HCT116 (cell line): ENCODE measurements around the gene CENPP. TPM values are rescaled to one million over a fixed set of nuclear protein-coding genes. Genes with fewer than 3 reads are reported as not detected.

Source experiments
- ATAC-seq: fragments of 200-7000 bp; cut with Tn5 transposase; 2 replicates; pipeline ENCODE4 v1.9.1; 2020; ENCODE audit warnings: mild to moderate bottlenecking, moderate library complexity
- BruUV-seq: library from RNA; stranded (reverse); fragments of 400-500 nt; replicated peaks from 2 replicates; lab custom pipeline; 2021; lab: Mats Ljungman, UMichigan
- CTCF ChIA-PET: fragments of 300-600 bp; sonication (Branson Sonifier 250); formaldehyde crosslinking; loops from one replicate; lab custom pipeline; 2021; ENCODE audit warnings: antibody characterized with exemption; lab: Charles Lee
- POLR2A ChIA-PET: fragments of 300-600, 350-600 bp; sonication (Branson Sonifier 250); formaldehyde crosslinking; loops from one replicate; lab custom pipeline; 2021; ENCODE audit warnings: antibody characterized with exemption; lab: Charles Lee
- RAD21 ChIA-PET, 2 experiments: fragments of 300-600 bp; sonication (Branson Sonifier 250); formaldehyde crosslinking; loops; one replicate each; lab custom pipeline; 2023; ENCODE audit warnings: low total read pairs in 2 of 2; ENCODE audit not compliant: uncharacterized antibody in 2 of 2, unreplicated experiment in 2 of 2, low non-redundant PET in 1 of 2; lab: Charles Lee
- DNase-seq: peaks from one replicate; pipeline ENCODE4 v3.0.0-alpha.2; 2010; ENCODE audit warnings: low read depth, low spot score
- H2AFZ ChIP-seq: fragments of 200-600 bp; shearing (Covaris generic), sonication (generic); 2 replicates; pipeline ENCODE4 v1.6.1; 2017; ENCODE audit warnings: low read depth, mixed run types, mixed read lengths, antibody characterized with exemption, low read length; ENCODE audit not compliant: poor library complexity, severe bottlenecking
- H3K27ac ChIP-seq: 2 replicates; pipeline ENCODE4 v1.5.1; 2012; ENCODE audit warnings: low read depth, low read length
- H3K27me3 ChIP-seq: fragments of 200-600 bp; sonication (generic); 2 replicates; pipeline ENCODE4 v1.6.1; 2016; ENCODE audit warnings: mixed run types, low read length, mixed read lengths; ENCODE audit not compliant: insufficient read depth
- H3K36me3 ChIP-seq, 2 experiments: fragments of 200-500 bp in 1 of 2; fragments of 200-600 bp in 1 of 2; sonication (Bioruptor generic) in 1 of 2; sonication (generic) in 1 of 2; 2 replicates each; pipeline versions ENCODE4 v1.5.1 to v1.6.1; 2014 to 2016; ENCODE audit warnings: low read length in 2 of 2, inconsistent platforms in 1 of 2, mixed read lengths in 1 of 2, mixed run types in 1 of 2; ENCODE audit not compliant: insufficient read depth in 2 of 2, control insufficient read depth in 1 of 2
- H3K4me1 ChIP-seq, 2 experiments: fragments of 200-600 bp in 1 of 2; sonication (generic) in 1 of 2; 2 replicates each; pipeline versions ENCODE4 v1.5.1 to v1.6.1; 2012 to 2017; ENCODE audit warnings: low read length in 2 of 2, inconsistent platforms in 1 of 2, mild to moderate bottlenecking in 1 of 2, mixed read lengths in 1 of 2, mixed run types in 1 of 2, moderate library complexity in 1 of 2; ENCODE audit not compliant: insufficient read depth in 2 of 2, control insufficient read depth in 1 of 2
- H3K4me2 ChIP-seq: fragments of 200-600 bp; sonication (generic); 2 replicates; pipeline ENCODE4 v1.6.1; 2017; ENCODE audit warnings: mixed run types, low read length, mixed read lengths
- H3K4me3 ChIP-seq, 2 experiments: fragments of 200-600 bp in 1 of 2; sonication (generic) in 1 of 2; replicated peaks in 1 of 2; 2 replicates each; pipeline ENCODE4 v1.5.1; 2011 to 2016; ENCODE audit warnings: low read length in 2 of 2, control low read depth in 1 of 2, low read depth in 1 of 2, mild to moderate bottlenecking in 1 of 2, mixed read lengths in 1 of 2, mixed run types in 1 of 2
- H3K79me2 ChIP-seq: fragments of 200-600 bp; sonication (generic); 2 replicates; pipeline ENCODE4 v1.6.1; 2017; ENCODE audit warnings: mild to moderate bottlenecking, mixed run types, low read length, moderate library complexity, mixed read lengths; ENCODE audit not compliant: insufficient read depth
- H3K9ac ChIP-seq: fragments of 200-600 bp; sonication (generic); 2 replicates; pipeline ENCODE4 v1.6.1; 2016; ENCODE audit warnings: low read length, mixed read lengths
- H3K9me2 ChIP-seq: fragments of 200-600 bp; sonication (generic), shearing (Covaris generic); 2 replicates; pipeline ENCODE4 v1.6.1; 2017; ENCODE audit warnings: mixed run types, mild to moderate bottlenecking, moderate library complexity; ENCODE audit not compliant: insufficient read depth
- H3K9me3 ChIP-seq, 2 experiments: fragments of 200-500 bp in 1 of 2; fragments of 200-600 bp in 1 of 2; sonication (Bioruptor generic) in 1 of 2; sonication (generic) in 1 of 2; 2 replicates each; pipeline ENCODE4 v1.6.1; 2014 to 2017; ENCODE audit warnings: low read length in 2 of 2, mixed read lengths in 2 of 2, inconsistent platforms in 1 of 2, low read depth in 1 of 2, mild to moderate bottlenecking in 1 of 2, mixed run types in 1 of 2, moderate library complexity in 1 of 2; ENCODE audit not compliant: control insufficient read depth in 1 of 2, insufficient read depth in 1 of 2
- H4K20me1 ChIP-seq: fragments of 200-600 bp; sonication (generic), shearing (Covaris generic); 2 replicates; pipeline ENCODE4 v1.6.1; 2017; ENCODE audit warnings: mixed run types, mild to moderate bottlenecking, moderate library complexity; ENCODE audit not compliant: insufficient read depth
- CEBPB ChIP-seq: IDR thresholded peaks from 2 replicates; pipeline ENCODE4 v1.6.1; 2012; ENCODE audit warnings: low read depth
- EZH2phosphoT487 ChIP-seq: fragments of 200-600 bp; IDR thresholded peaks from 2 replicates; pipeline ENCODE4 v1.6.1; 2018; ENCODE audit warnings: antibody characterized with exemption, borderline replicate concordance
- POLR2A ChIP-seq: IDR thresholded peaks from 2 replicates; pipeline ENCODE4 v1.7.0; 2011; ENCODE audit warnings: borderline replicate concordance; ENCODE audit not compliant: insufficient read depth, insufficient read length; ENCODE audit errors: extremely low read depth
- SP1 ChIP-seq: IDR thresholded peaks from 2 replicates; pipeline ENCODE4 v1.6.1; 2012; ENCODE audit warnings: low read depth
- intact Hi-C: fragments of 100-400 bp; cut with micrococcal nuclease; formaldehyde crosslinking; loops from 2 replicates; pipeline ENCODE4 v1.10.0; 2022
- total RNA-seq: library from RNA; stranded (reverse); gene quantifications from one replicate; pipeline ENCODE4 v1.2.1, GENCODE V29; 2021; ENCODE audit not compliant: unreplicated experiment
- TF ChIP-seq, protein P1 (sequence below): IDR thresholded peaks from 2 replicates; pipeline ENCODE4 v1.6.1; 2012
- TF ChIP-seq, protein P2 (sequence below): IDR thresholded peaks from 2 replicates; pipeline ENCODE4 v1.6.1; 2011; ENCODE audit warnings: mild to moderate bottlenecking, low read length, moderate library complexity; ENCODE audit not compliant: insufficient replicate concordance; ENCODE audit errors: extremely low read depth

Gene CENPP
- total RNA-seq, 1 experiment from 2014 or later: 7.0 TPM

DNA sequence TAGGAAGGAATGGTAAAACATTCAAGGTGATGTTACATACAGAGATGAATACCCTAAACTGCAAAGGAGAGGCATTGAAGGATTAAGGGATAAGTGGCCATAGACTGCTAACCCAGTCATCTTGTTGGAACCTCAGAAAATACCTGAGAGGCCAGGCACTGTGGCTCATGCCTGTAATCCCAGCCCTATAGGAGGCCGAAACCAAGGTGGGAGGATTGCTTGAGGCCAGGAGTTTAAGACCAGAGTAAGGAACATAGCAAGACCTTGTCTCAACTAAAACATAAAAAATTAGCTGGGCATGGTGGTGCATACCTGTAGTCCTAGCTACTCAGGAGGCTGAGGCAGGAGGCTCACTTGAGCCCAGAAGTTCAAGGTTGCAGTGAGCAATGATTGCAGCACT lies 199.1 kb downstream of the CENPP start:
- Histone ChIP-seq H3K4me2 (no peak overlapping the region), H3K27ac (no peak overlapping the region), H4K20me1 (no peaks in the 10 kb centered on the region), H3K27me3 (no peaks in the 10 kb centered on the region), H3K4me3 (no peak overlapping the region), H3K9me2 (no peaks in the 10 kb centered on the region), H2AFZ (no peak overlapping the region), H3K9ac (no peak overlapping the region), H3K9me3 (no peaks in the 10 kb centered on the region), H3K4me1 (no peaks in the 10 kb centered on the region), H3K79me2 (no peaks in the 10 kb centered on the region), H3K36me3 (no peaks in the 10 kb centered on the region)
- TF ChIP-seq, protein P1, sequence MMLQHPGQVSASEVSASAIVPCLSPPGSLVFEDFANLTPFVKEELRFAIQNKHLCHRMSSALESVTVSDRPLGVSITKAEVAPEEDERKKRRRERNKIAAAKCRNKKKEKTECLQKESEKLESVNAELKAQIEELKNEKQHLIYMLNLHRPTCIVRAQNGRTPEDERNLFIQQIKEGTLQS: no peak
- TF ChIP-seq EZH2phosphoT487 (no peak), POLR2A (no peak), CEBPB (no peak)
- DNase-seq: no peak
- ChIA-PET POLR2A (no interaction called here), RAD21 (no interaction called here), CTCF (no interaction called here)
- intact Hi-C loops: no loop called here
- no TSS peak for BruUV-seq
- ATAC-seq: no peak

DNA sequence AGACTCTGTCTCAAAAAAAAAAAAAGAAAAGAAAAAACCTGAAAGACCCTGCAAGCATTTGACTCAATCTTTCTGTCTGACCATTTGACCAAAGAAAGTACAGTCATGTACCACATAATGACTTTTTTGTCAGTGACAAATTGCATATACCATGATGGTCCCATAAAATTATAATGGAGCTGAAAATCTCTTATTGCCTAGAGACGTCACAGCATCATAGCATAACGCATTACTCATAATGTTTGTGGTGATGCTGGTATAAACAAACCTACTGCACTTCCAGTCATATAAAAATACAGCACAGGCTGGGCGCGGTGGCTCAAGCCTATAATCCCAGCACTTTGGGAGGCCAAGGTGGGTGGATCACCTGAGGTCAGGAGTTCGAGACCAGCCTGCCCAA lies 199.6 kb downstream of the CENPP start:
- H3K4me2 ChIP-seq: no peak overlapping the region
- no peaks in the 10 kb centered on the region for H3K4me1 ChIP-seq
- no peak overlapping the region for H3K4me3 ChIP-seq
- CTCF ChIA-PET: no interaction called here
- H4K20me1 ChIP-seq: no peaks in the 10 kb centered on the region
- RAD21 ChIA-PET: no interaction called here
- no peaks in the 10 kb centered on the region for H3K79me2 ChIP-seq
- ATAC-seq: no peak
- TF ChIP-seq SP1 (no peak), POLR2A (no peak)
- TF ChIP-seq, protein P2, sequence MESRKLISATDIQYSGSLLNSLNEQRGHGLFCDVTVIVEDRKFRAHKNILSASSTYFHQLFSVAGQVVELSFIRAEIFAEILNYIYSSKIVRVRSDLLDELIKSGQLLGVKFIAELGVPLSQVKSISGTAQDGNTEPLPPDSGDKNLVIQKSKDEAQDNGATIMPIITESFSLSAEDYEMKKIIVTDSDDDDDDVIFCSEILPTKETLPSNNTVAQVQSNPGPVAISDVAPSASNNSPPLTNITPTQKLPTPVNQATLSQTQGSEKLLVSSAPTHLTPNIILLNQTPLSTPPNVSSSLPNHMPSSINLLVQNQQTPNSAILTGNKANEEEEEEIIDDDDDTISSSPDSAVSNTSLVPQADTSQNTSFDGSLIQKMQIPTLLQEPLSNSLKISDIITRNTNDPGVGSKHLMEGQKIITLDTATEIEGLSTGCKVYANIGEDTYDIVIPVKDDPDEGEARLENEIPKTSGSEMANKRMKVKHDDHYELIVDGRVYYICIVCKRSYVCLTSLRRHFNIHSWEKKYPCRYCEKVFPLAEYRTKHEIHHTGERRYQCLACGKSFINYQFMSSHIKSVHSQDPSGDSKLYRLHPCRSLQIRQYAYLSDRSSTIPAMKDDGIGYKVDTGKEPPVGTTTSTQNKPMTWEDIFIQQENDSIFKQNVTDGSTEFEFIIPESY: no peak
- TF ChIP-seq, protein P1: no peak
- TF ChIP-seq, all 23 proteins: peak for 0
- Histone ChIP-seq H3K36me3 (no peaks in the 10 kb centered on the region), H3K9ac (no peak overlapping the region), H3K27me3 (no peaks in the 10 kb centered on the region), H3K9me2 (no peaks in the 10 kb centered on the region), H3K9me3 (no peaks in the 10 kb centered on the region), H2AFZ (no peak overlapping the region), H3K27ac (no peak overlapping the region)
- POLR2A ChIA-PET: no interaction called here
- intact Hi-C loops: no loop called here
- no TSS peak for BruUV-seq
- no peak for DNase-seq
